AG09319 (cell line): ENCODE measurements around the gene LAMA5.

Source experiments
- DNase-seq: peaks from one replicate; pipeline ENCODE4 v3.0.0-alpha.2; 2010; ENCODE audit warnings: low read depth; ENCODE audit errors: extremely low read depth
- CTCF ChIP-seq: IDR thresholded peaks from 2 replicates; pipeline ENCODE4 v1.5.1; 2011; ENCODE audit warnings: low read depth, mild to moderate bottlenecking, inconsistent platforms, low read length, moderate library complexity

Gene LAMA5

DNA sequence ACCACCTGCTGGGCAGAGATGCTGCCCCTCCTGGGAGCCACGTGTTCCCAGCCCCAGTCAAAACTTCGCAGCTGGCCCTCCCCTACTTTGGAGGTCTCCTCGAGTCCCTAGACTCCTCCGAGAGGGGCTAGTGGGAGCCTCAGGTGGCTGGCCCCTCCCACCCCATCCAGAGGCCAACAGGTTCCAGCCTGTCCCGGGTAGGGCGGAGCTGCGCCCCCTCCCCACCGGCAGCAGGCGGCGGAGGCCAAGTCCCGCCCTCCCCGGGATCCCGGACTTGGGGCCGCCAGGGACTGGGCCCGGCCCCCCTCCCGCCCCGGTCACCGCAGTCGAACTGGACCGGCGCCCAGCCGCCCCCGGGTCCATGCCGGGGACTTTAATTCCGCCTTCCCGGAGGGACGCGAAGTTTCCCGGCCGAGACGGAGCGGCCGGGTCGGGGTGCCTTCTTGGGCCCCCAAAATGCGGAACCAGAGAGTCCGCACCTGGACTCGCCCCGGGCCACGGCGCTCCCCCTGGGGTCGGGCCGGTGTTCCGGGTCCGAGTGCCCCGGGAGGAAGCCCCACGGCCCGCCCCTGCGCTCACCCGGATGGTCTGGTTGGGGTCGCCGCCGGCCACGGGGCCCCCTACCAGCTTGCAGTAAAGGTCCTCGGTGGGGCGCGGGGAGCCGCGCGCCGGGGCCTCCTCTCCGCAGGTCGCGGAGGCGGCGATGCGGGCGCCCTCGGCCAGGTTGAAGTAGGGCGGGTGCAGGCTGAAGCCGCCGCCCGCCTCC, 559 bp downstream of the LAMA5 start:
- no peak for TF ChIP-seq CTCF
- no peak for DNase-seq

GRCh38 chr20:62365814-62366369, 1.2 kb downstream of the LAMA5 start:
- no peak for TF ChIP-seq CTCF
- no peak for DNase-seq

DNA sequence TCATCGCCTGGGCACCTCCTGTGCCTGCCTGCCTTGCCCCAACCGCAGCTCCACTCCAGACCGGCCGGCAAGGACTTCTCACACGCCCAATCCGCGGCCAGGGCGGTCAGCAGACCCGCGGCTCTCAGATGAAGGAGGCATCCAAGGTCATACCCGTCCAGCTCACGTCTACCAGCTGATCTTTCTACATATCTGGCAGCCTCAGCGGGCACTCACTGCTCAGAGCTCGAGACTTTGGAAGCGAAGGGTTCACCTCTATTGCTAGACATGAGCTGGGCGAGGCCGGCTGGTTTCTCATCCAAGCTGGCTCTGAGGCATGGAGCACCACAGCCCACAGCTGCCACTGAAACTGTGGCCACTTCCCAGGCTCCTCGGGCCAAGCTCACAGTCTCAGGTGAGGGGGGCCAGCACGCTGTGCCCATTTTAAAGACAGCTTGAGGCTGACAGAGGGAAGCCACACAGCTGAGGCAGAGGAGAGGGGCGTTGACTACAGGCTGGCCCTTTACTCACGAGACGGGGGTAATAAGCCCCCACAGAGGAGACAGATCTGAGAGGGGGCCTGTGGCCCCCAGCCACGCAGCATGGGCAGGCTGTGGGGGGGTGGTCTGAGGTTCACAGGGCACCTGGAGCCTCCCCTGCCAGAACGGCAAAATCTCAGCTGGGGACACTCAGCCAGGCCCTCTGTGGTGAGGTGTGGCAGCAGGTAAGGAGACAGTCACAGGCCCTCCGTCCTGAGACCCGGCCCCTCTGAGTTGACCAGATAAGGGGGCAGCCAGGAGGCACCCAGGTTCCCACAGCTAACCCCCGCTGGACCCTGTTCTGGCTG, 2.0 kb downstream of the LAMA5 start:
- no peak for TF ChIP-seq CTCF
- DNase-seq, result no peak

DNA sequence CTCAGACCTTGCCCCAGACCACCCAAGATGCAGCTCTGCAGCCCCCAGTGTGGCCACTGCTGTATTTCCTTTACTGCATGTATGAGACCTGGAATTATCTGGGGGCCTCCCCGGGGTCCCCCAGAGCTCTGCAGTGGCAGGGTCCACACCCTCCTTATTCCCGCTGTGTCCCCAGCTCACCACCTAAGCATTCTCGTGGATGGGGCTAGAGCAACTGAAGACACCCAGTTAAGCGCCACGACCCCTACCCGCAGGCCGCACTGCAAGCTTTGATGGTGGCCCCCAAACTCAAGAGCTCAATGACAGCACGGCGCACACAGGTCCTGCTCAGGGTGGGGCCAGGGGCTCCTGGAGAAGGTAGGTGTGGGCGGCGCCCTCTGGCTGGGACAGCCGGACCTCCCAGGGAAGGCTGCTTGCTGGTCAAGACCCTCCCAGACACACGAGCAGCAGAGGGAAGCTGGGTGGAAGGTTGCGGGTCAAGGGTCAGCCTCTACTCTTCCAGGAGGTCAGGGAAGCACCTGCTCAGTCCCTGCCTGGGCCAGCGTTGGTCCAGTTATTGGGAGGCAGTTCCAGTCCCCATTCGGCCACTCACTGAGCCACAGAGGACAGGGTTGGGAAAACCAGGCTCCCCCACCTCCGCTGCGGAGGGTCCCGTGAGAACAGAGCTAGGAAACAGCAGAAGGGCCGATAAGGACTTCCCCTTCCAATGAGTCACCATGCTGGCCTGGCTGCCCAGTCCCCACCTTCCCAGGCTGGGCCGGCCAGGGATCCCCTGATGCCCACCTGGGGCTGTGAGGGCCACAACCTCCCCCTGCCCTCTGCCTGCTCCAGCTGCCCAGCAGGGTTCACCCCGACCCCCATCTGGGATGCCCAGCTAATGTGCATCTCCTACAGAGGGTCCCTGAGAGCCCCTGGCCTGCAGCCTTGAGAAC, 2.9 kb downstream of the LAMA5 start:
- no peak for TF ChIP-seq CTCF
- no peak for DNase-seq

DNA sequence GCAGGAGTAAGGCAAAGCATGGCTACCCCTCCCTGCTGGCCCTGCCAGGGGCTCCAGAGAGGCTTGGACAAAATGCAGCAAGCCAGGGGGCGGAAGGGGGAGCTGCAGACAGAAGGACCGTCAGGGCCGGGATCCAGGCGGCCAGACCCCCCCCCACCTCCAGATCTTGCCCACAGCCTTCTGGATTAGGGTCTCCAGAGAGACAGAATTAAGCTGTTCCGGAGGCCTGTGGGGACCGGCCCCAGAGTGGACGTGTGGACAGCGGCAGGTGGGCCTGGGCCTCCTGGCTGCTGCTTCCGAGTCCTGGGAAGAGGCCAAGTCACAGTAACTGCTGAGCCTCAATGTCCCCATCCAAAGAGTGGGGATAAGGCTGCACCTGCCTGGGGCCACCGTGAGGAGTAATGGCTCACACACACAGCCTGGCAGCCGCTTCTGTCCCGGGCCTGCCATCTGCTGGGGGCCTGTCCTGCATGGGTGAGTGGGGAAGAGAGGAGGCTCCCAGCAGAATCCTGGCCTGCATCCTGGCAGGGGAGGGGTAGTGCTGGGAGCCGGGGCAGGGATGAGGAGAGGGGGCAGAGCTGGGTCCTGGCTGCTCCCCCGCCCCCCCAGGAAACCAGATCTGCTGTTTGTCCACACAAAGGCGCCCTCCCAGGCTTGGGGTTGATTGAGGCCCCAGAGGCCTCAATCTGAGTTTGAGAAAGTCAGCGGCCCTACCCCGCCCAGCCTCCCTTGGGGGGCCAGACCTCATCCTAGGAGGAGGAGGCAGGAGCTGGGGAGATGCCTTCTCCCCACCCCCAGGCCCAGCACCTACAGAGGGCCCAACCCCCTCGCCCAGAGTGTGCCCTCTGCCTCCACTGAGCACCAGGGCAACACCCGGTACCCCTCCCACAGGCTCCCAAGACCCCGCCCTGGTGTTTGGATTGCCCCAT, 3.9 kb downstream of the LAMA5 start:
- DNase-seq, result no peak
- TF ChIP-seq CTCF, result no peak

DNA sequence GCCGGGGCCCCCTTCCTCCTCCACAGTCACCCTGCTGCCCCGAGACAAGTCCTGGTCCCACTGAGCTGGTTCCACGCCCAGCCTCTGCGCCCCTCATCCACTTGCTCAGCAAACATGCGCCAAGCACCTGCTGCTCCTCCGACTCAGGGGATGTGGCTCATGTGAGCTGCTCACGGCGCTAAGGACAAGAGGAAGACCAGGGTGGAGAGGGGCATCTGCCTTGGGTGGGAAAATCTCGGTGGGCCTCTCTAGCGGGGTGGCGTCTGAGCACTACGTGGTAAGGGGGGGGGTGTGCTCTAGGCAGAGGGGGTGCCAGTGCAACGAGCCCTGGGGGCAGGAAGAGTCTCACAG, 4.5 kb downstream of the LAMA5 start:
- no peak for DNase-seq
- no peak for TF ChIP-seq CTCF
